ENCODE measurements around the gene IQCH.

IQCH gene

DNA sequence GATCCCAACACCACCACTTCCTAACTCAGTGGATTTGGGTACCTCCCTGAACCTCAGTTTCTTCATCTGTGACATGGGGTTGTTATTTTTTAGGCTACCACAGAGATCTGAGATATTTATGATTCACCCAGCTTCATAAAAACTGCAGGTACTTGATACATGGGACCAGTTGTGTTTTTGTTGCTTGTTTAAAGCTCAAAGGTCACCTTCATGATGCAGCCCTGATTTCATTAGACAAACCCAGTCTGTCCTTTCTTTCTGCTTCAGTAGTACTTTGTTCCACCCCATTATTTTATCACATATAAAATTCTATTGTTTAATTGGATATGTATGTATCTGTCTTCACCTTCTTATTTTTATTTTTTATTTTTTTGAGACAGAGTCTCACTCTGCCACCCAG is 208.9 kb downstream of the IQCH start:
- no peak overlapping the region for H3K4me3 ChIP-seq (ENCODE audit: low read depth, low read length)
- TF ChIP-seq, protein P1, sequence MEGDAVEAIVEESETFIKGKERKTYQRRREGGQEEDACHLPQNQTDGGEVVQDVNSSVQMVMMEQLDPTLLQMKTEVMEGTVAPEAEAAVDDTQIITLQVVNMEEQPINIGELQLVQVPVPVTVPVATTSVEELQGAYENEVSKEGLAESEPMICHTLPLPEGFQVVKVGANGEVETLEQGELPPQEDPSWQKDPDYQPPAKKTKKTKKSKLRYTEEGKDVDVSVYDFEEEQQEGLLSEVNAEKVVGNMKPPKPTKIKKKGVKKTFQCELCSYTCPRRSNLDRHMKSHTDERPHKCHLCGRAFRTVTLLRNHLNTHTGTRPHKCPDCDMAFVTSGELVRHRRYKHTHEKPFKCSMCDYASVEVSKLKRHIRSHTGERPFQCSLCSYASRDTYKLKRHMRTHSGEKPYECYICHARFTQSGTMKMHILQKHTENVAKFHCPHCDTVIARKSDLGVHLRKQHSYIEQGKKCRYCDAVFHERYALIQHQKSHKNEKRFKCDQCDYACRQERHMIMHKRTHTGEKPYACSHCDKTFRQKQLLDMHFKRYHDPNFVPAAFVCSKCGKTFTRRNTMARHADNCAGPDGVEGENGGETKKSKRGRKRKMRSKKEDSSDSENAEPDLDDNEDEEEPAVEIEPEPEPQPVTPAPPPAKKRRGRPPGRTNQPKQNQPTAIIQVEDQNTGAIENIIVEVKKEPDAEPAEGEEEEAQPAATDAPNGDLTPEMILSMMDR (IDR thresholded peaks at IDR 0.05; ENCODE audit: low read depth, low read length), result no peak

DNA sequence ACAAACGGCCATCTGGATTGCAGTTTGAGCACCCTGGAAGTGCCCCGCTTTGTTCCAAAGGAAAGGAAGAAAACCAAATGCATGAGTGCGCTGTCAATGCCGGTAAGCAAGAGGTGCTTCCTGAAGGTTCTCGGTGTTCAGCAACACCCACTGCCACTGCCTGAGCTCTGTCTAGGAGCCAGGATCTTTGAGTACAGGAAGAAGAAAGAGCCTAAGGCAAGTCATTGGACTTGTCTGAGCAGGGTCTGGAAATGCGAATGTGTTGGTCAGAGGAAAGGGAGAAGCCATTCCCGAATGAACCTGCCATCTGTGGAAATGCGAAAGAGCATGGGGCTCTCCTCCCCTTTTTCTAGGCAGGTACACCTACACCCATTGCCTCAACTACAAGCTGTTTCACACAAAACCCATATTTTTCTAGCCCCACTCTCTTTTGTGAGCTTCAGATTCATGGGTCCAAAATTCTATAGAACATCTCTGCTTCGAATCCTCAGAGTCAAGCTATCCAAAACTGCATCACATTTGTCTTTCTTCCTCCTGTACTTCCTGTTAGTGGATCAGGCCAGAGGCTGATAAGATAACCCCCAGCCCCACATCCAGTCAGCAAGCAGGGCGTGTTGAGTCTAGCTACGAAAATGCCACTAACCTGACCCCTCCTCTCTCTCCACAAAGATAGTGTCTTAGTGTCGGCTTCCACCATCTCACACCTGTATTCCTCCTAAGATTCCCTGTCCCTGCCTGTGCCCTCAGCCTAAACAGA is 210.8 kb downstream of the IQCH start:
- no peak overlapping the region for H3K4me3 ChIP-seq (ENCODE audit: low read depth, low read length)
- TF ChIP-seq, protein P1 (IDR thresholded peaks at IDR 0.05; ENCODE audit: low read depth, low read length), result no peak

DNA sequence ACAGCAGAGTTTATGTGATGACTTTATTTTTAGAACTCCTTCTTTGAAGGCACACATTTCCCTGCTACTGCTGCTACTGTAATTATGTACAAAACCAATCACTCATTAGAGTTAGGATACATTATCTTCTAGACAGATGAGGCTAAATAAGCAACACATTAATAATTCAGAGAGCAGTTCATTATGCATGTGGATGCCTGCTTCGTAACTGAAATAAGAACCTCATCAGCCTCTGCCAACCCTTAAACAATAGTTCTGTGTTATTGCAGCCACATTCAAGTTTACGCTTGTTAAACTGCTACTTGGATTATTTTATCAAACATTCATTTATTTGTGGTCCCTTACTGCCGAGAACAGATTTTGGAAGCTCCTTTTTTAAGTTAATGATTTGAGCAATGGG is 213.8 kb downstream of the IQCH start:
- TF ChIP-seq, protein P1 (IDR thresholded peaks at IDR 0.05; ENCODE audit: low read depth, low read length), result no peak
- H3K4me3 ChIP-seq (ENCODE audit: low read depth, low read length), result no peak overlapping the region

DNA sequence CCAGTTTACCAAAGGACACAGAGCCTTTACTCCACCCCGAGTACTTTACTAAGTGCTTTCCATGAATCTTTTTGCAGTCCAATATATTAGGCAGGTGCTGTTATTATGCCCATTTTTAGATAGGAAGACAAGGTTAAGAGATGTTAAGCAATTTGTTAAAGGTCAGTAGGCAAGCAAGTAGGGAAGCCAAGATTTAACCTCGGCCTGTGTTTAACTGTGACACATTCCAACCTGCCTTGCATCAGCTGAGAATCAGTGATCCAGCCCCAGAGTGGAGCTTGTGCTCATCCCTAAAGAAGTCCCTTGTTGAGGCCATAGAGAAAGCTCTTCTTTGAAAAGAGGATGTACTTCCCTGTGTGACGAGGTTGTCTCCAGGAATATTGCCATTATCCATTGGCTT is 215.1 kb downstream of the IQCH start:
- no peak overlapping the region for H3K4me3 ChIP-seq (ENCODE audit: low read depth, low read length)

DNA sequence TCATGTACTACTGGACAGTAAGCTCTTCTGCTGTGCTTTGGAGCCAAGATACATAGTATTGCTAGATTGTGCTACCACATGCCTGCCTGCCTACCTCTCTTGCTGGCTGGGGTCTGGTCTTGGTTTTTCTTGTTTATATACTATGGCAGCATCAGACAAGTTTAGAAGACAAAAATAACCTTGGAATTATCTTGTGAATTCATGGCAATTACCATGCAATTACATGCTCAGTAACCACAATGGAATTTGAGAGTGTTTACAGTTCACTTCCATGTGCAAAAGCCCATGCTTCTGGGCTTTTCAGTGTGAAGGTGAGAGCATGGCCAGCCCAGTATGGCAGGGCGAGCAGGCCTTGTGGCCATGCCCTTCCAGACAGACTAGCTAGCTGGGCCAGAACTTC is 218.4 kb downstream of the IQCH start:
- TF ChIP-seq, protein P1 (IDR thresholded peaks at IDR 0.05; ENCODE audit: low read depth, low read length), result no peak
- no peak overlapping the region for H3K4me3 ChIP-seq (ENCODE audit: low read depth, low read length)

More for the DNA sequence above, 215.1 kb downstream of the IQCH start:
- TF ChIP-seq, protein P1 (IDR thresholded peaks at IDR 0.05; ENCODE audit: low read depth, low read length), result no peak

DNA sequence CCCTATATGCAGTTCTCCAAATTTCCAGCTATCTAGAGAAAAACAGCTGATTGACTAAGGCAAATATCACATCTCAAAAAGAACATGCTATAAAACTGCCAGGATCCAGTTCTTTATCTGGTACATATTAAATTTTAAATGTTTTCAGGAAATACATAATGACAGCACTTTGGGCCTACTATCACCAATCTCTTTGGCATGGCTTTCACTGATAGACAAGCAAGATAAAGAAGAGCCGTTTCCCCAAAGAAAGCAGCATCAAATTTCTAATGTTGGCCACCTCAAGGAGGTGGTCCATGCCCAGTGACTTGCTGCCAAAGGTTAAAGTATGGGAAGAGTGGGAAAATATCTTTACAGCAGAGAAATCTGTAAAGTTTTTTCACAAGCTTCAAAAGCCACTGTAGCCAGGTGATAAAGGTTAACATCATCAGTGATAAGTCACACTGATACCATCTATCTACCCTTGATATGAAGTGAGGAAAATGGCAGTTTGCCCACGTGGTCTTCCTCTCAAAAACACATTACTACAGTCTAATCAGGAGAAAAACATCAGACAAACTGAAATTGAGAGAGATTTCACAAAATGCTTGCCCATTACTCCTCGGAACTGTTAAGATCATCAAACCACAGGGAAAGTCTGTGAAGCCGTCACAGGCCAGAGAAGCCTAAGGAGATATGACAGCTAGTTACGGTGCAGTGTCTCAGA is 220.0 kb downstream of the IQCH start:
- TF ChIP-seq, protein P1 (IDR thresholded peaks at IDR 0.05; ENCODE audit: low read depth, low read length), result no peak
- no peak overlapping the region for H3K4me3 ChIP-seq (ENCODE audit: low read depth, low read length)

Data from WI38 (cell line).